Stimulated activated CD4-positive, alpha-beta T cell treated with anti-CD3 and anti-CD28 coated beads, Interleukin-4, amount 100 ng/mL, for 24 hours (primary cell): ENCODE results near the gene NRXN2.

Source experiments
- DNase-seq: peaks from one replicate; pipeline ENCODE4 v3.0.0-alpha.2; 2020

The NRXN2 gene

GRCh38 chr11:64643920-64644646, 78.9 kb downstream of the NRXN2 start:
- DNase-seq: no peak

- no peak for DNase-seq
Observed at GRCh38 chr11:64643256-64643881, 79.6 kb downstream of the NRXN2 start.

GRCh38 chr11:64642871-64643255, 80.1 kb downstream of the NRXN2 start:
- DNase-seq: no peak

GRCh38 chr11:64642418-64642735, 80.6 kb downstream of the NRXN2 start:
- DNase-seq: no peak

GRCh38 chr11:64641596-64642417, 81.2 kb downstream of the NRXN2 start:
- DNase-seq: no peak

- DNase-seq: no peak
Observed at GRCh38 chr11:64639885-64640284, 83.1 kb downstream of the NRXN2 start.

- no peak for DNase-seq
Observed at GRCh38 chr11:64638829-64639228, 84.2 kb downstream of the NRXN2 start.

- DNase-seq: no peak
Observed at GRCh38 chr11:64638018-64638665, 84.9 kb downstream of the NRXN2 start.

GRCh38 chr11:64637334-64638017, 85.5 kb downstream of the NRXN2 start:
- no peak for DNase-seq

GRCh38 chr11:64633555-64634159, 89.3 kb downstream of the NRXN2 start:
- DNase-seq: no peak

GRCh38 chr11:64632654-64633053, 90.3 kb downstream of the NRXN2 start:
- no peak for DNase-seq

- DNase-seq: no peak
Observed at GRCh38 chr11:64632237-64632636, 90.8 kb downstream of the NRXN2 start.

- no peak for DNase-seq
Observed at GRCh38 chr11:64631675-64632074, 91.3 kb downstream of the NRXN2 start.

- no peak for DNase-seq
Observed at GRCh38 chr11:64629796-64630562, 93.0 kb downstream of the NRXN2 start.

- no peak for DNase-seq
Observed at GRCh38 chr11:64629103-64629502, 93.9 kb downstream of the NRXN2 start.

- DNase-seq: no peak
Observed at GRCh38 chr11:64628596-64628995, 94.4 kb downstream of the NRXN2 start.

- no peak for DNase-seq
Observed at GRCh38 chr11:64627371-64627770, 95.6 kb downstream of the NRXN2 start.

- no peak for DNase-seq
Observed at GRCh38 chr11:64626637-64627036, 96.4 kb downstream of the NRXN2 start.

- DNase-seq: no peak
Observed at GRCh38 chr11:64624883-64625481, 98.0 kb downstream of the NRXN2 start.

GRCh38 chr11:64622681-64623080, 100.3 kb downstream of the NRXN2 start:
- DNase-seq: no peak
